ENCODE data around the gene TCP11L2.
"Not testable (repeated sequence)": the region's sequence is repeated elsewhere in the genome, so short reads cannot be mapped to it uniquely, and the experiment has no call there.

Gene TCP11L2

DNA sequence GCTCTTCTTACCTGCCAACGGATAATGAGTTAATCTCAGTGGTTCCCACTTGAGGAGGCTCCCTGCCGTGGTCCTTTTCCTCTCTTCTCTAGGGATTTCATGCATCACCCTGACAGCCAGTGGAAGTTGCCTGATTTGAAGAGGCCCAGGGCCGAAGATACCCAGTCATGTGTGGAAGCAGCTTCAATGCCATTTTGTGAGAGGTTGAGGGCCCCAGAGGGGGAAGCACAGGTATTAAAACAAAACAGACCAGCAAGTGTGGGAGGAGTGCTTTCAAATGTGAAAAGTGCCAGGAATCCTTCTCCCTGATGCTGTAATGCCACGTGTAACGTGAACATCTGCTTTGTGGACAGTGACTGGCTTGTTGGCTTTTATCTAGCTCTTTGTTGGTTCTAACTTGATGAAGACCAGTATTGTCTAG, 1.5 kb downstream of the TCP11L2 start:
- DNase-seq (ENCODE audit: insufficient read length, low spot score) (no peak), FAIRE-seq (no peak)

- FAIRE-seq: no peak
- no peak for DNase-seq (ENCODE audit: insufficient read length, low spot score)
These were observed 2.3 kb downstream of the TCP11L2 start for GRCh38 chr12:106304797-106305196.

DNA sequence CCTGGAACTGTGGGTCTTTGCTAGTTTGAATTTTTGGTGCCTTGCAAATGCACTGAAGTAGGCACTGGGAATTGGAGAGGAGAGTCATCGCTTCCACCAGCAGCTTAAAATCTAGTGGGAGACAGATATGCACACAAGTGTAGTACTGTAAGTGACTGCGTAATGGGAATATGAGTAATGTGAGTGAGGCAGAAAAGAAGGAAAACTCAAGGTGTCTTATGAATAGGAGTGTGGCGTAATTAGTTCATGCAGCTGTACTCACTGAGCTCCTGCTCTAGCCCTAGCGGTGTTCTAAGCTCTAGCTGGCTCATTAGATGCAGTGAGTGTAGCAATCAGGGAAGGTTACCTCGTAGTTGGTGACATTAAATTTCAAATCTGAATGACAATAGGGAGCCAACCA, 2.8 kb downstream of the TCP11L2 start:
- FAIRE-seq: no peak
- no peak for DNase-seq (ENCODE audit: insufficient read length, low spot score)

GRCh38 chr12:106307181-106307580, 4.6 kb downstream of the TCP11L2 start:
- no peak for DNase-seq (ENCODE audit: insufficient read length, low spot score)
- no peak for FAIRE-seq

GRCh38 chr12:106308121-106308520, 5.6 kb downstream of the TCP11L2 start:
- no peak for DNase-seq (ENCODE audit: insufficient read length, low spot score)
- no peak for FAIRE-seq

GRCh38 chr12:106308611-106309010, 6.1 kb downstream of the TCP11L2 start:
- FAIRE-seq: no peak
- DNase-seq (ENCODE audit: insufficient read length, low spot score): no peak

DNA sequence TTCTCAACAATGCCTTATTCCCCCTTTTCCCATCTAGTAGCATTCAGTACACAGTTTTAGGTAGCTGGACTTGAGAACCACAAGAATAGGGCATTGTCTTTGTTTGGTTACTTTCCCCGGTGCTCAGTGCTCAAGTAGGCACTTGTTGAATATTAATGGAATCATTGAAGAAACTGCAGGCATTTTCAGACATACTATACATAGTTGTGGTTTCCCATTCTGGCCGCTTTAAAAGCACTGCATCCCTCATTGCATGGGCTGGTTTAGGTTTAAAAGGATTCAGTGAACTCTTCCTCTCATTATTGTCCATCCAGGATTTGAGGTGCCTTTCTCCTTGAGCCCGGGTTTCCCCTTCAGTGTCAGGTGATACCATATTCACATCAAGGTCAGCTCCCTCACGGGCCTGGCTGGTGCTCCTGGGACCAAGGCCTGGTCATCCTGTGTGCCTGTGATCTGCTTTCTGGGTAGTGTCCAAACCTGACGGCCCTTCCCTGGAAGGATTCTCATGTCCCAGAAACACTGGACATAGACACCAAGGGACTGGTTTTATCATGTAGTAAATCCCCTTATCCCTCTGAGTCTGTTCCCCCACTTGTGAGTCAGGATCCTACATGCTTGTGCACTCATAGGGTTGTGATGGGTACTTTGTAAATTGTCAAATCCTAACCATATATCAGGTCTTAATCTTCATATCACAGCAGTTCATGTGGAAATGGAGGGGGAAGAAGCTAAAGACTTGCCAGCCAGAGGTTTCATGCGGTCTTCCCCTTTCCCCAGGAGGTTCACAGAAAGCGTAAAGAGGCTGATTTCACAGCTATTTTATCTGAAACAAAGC, 7.4 kb downstream of the TCP11L2 start:
- DNase-seq (ENCODE audit: insufficient read length, low spot score) (no peak), FAIRE-seq (no peak)

DNA sequence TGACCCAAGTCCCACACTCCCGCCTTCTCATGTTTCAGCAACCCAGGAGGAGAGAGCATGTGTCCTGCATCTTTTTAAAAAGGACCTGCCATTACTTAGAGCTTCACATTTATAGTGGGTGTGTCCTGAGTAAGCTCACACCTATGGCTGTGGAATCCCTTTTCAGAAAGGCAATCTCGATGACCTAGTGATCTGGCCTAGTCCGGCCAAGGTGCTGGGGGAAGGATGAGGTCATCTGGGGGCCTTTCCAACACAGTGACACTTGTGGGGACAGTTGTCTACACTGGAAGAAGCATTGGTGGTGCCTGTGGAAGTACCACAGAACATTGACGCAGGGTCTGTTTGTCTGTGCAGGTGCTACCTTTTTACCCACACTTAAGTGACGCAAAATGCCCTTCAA, 8.2 kb downstream of the TCP11L2 start:
- DNase-seq (ENCODE audit: insufficient read length, low spot score) (no peak), FAIRE-seq (no peak)

GRCh38 chr12:106311139-106311538, 8.6 kb downstream of the TCP11L2 start:
- DNase-seq (ENCODE audit: insufficient read length, low spot score) (no peak), FAIRE-seq (no peak)

DNA sequence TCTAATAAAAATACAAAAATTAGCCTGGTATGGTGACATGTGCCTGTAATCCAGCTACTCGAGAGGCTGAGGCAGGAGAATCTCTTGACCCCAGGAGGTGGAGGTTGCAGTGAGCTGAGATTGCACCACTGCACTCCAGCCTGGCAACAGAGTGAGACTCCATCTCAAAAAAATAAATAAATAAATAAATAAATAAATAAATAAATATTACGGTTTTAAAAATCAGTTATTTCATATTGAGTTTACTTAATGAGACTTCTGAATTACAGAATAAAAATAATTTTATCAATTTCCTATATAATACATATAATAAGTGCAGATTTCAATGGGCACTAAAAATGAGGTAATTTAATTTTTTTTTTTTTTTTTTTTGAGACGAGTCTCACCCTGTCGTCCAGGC, 10.9 kb downstream of the TCP11L2 start:
- DNase-seq (ENCODE audit: insufficient read length, low spot score); FAIRE-seq: not testable (repeated sequence)

DNA sequence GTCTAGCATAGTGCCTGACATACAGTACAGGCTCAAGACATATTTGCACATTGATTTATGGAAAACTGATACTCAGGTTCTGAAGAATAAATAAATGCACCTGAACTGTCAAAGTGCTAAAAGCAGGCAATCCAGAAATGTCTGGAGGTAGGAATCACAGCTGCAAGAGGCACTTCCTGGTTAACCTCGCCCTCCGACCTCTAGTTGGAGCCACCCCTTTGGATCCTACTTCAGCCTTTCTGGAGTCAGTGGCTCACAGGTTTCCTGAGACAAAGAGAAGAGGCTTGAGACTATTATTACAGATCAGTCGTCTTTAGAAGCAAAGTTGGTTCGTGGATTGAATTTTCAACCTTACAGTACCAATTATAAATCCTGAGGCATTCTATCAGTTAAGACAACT, 13.0 kb downstream of the TCP11L2 start:
- no peak for FAIRE-seq
- no peak for DNase-seq (ENCODE audit: insufficient read length, low spot score)

DNA sequence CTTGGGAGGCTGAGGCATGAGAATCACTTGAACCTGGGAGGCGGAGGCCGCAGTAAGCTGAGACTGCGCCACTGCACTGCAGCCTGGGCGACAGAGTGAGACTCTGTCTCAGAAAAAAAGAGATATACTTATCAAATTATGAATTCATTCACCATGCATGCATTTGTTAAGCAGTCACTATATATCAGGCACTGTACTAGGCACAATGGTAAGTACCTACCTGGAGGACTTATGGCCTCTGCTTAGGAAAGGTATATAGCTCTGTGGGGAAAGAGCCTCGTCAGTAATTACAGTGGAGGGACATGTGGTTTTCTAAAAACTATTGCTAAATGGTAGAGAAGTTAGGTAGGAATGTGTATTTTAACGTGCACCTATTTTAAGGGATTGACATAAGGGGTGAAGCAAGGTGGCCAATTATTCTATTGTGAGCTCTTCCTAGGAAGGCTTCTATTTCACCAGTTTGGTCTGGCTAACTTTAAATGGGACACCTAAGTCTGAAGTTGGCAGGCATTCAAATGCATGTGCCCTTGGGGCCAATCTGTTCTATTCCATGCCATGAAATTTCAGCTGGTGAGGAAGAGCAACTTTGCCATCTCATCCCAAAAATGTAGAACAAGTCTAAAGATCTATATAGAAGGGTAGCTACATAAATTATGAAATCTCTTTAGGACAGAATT, 15.0 kb downstream of the TCP11L2 start:
- FAIRE-seq (no peak), DNase-seq (ENCODE audit: insufficient read length, low spot score) (no peak)

GRCh38 chr12:106321139-106321850, 18.8 kb downstream of the TCP11L2 start:
- DNase-seq (ENCODE audit: insufficient read length, low spot score): no peak
- no peak for FAIRE-seq

GRCh38 chr12:106323537-106323936, 21.0 kb downstream of the TCP11L2 start:
- DNase-seq (ENCODE audit: insufficient read length, low spot score): no peak
- FAIRE-seq: no peak

DNA sequence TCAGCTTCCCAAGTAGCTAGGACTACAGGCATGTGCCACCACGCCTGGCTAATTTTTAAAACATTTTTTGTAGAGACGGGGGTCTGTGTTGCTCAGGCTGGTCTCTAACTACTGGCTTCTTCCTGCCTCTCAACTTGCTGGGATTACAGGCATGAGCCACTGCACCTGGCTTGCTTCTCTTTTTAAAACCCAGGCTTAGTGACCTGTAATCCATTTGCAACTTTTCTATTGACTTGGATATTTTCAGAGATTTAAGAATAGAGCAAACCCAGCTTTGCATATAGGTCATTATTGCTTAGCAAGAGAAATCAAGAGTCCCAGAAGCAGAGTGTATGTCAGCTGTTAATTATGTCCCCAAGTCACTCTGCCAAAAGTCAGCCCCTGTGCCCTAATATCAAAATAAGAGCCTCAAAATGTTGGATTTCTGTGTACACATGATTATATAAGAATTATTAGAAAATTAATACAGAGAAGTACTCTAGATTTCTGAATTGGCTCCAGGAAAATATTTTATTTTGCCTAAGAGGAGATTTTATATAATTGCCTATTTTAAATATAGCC, 24.9 kb downstream of the TCP11L2 start:
- FAIRE-seq (no peak), DNase-seq (ENCODE audit: insufficient read length, low spot score) (no peak)

- no peak for DNase-seq (ENCODE audit: insufficient read length, low spot score)
- FAIRE-seq: no peak
These were observed 26.2 kb downstream of the TCP11L2 start for GRCh38 chr12:106328735-106329134.

GRCh38 chr12:106329231-106329982, 26.9 kb downstream of the TCP11L2 start:
- FAIRE-seq (no peak), DNase-seq (ENCODE audit: insufficient read length, low spot score) (no peak)

- no peak for DNase-seq (ENCODE audit: insufficient read length, low spot score)
- FAIRE-seq: no peak
These were observed 29.1 kb downstream of the TCP11L2 start for GRCh38 chr12:106331599-106331998.

- no peak for FAIRE-seq
- no peak for DNase-seq (ENCODE audit: insufficient read length, low spot score)
These were observed 30.0 kb downstream of the TCP11L2 start for GRCh38 chr12:106332536-106332935.

DNA sequence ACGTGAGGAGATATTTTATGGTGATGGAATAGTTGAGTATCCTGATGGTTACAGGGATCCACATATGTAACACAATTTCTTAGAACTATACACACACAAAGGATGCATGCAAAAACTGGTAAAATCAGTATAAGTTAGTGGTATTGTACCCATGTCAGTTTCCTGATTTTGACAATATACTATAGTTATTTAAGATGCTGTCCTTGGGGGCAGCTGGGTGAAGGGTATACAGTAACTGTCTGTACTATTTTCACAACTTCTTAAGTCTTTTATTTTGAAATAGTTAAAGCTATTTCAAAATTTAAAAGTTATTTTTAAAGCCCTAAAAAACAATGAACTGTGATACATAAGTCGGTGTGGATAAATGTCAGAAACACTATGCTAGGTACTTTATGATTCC, 30.5 kb downstream of the TCP11L2 start:
- FAIRE-seq (no peak), DNase-seq (ENCODE audit: insufficient read length, low spot score) (no peak)

- no peak for FAIRE-seq
- DNase-seq (ENCODE audit: insufficient read length, low spot score): no peak
These were observed 31.2 kb downstream of the TCP11L2 start for GRCh38 chr12:106333756-106334155.
